ENCODE data around the gene ARHGAP33.

The ARHGAP33 gene

GRCh38 chr19:35780058-35780457 lies 4.7 kb downstream of the ARHGAP33 start:
- no peak for DNase-seq (ENCODE audit: low read depth)

GRCh38 chr19:35780717-35781116 lies 5.4 kb downstream of the ARHGAP33 start:
- DNase-seq (ENCODE audit: low read depth) = no peak

GRCh38 chr19:35781650-35782049 lies 6.3 kb downstream of the ARHGAP33 start:
- DNase-seq (ENCODE audit: low read depth) = no peak

GRCh38 chr19:35782589-35782988 lies 7.2 kb downstream of the ARHGAP33 start:
- DNase-seq (ENCODE audit: low read depth) = no peak

- no peak for DNase-seq (ENCODE audit: low read depth)
These were observed 8.4 kb downstream of the ARHGAP33 start for GRCh38 chr19:35783469-35784434.

- DNase-seq (ENCODE audit: low read depth) = no peak
These were observed 9.4 kb downstream of the ARHGAP33 start for GRCh38 chr19:35784503-35785338.

GRCh38 chr19:35785339-35785627 lies 9.9 kb downstream of the ARHGAP33 start:
- no peak for DNase-seq (ENCODE audit: low read depth)

GRCh38 chr19:35786299-35787160 lies 11.2 kb downstream of the ARHGAP33 start:
- no peak for DNase-seq (ENCODE audit: low read depth)

GRCh38 chr19:35787227-35787799 lies 11.9 kb downstream of the ARHGAP33 start:
- no peak for DNase-seq (ENCODE audit: low read depth)

DNA sequence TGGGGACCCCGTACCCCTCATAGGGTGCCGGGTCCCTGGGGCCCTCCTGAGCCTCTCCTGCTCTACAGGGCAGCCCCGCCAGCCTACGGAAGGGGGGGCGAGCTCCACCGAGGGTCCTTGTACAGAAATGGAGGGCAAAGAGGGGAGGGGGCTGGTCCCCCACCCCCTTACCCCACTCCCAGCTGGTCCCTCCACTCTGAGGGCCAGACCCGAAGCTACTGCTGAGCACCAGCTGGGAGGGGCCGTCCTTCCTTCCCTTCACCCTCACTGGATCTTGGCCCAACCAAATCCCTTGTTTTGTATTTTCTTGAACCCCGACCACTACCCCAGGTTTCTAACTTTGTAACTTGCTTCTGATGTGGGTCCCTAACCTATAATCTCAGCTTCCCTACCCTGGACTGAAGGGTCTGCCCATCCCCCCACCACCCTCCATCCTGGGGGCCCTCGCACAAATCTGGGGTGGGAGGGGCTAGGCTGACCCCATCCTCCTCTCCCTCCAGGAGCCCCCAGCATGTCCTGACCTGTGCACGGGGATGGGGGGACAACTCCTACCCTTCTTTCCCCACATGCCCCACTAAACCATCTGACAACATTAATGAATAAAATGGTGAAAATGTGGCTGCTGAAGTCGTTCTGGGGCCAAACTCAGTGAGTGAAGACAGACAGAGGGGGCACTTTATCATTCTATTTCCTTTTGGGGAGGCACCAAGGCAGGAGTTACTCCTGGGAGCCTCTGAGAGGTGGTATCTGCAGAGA lies 13.0 kb downstream of the ARHGAP33 start:
- DNase-seq (ENCODE audit: low read depth) = no peak

GRCh38 chr19:35789195-35789977 lies 14.0 kb downstream of the ARHGAP33 start:
- no peak for DNase-seq (ENCODE audit: low read depth)

DNA sequence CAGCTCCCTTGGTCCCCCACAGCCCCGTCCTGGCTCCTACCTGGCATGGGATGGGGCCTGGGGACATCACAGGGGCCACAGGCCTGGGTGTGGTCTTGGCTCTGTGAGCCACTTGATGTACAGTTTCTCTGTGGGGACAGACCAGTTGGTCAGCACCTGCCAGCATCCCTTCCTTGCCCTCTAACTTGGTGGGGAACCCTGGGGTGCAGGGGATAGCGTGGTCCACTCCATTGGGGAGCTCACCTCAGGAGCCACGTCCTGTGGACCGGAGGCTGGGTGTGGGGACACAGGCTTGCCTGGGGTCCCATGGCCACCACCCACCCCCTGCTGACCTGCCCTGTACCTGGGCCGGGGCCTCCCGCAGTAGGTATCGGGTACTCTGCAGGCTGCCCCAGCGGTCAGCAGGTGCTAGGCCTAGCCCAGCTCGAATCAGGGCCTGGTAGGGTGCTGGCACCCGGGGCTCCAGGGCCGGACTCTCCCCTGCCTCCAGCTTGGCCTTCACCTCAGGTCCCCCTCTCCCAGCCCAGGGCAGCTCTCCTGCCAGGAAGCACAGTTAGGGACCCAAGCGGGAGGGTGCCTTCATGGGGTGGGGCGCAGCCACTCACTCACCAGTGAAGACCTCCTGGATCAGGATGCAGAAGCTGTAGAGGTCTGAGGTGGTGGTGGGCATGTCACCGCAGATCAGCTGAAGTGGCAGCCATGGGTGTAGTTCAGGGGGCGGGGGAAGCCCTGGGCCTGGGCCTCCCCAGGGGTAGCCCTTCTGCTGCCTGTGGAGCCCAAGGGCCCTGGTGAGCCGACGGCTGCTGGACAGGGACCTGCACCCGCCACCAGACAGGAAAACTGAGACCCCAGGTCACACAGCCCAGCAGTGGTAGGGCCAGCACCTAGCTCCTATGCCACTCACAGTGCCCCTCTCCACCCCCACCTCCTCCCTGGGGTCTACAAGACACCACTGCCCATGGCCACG lies 14.9 kb downstream of the ARHGAP33 start:
- no peak for DNase-seq (ENCODE audit: low read depth)

DNA sequence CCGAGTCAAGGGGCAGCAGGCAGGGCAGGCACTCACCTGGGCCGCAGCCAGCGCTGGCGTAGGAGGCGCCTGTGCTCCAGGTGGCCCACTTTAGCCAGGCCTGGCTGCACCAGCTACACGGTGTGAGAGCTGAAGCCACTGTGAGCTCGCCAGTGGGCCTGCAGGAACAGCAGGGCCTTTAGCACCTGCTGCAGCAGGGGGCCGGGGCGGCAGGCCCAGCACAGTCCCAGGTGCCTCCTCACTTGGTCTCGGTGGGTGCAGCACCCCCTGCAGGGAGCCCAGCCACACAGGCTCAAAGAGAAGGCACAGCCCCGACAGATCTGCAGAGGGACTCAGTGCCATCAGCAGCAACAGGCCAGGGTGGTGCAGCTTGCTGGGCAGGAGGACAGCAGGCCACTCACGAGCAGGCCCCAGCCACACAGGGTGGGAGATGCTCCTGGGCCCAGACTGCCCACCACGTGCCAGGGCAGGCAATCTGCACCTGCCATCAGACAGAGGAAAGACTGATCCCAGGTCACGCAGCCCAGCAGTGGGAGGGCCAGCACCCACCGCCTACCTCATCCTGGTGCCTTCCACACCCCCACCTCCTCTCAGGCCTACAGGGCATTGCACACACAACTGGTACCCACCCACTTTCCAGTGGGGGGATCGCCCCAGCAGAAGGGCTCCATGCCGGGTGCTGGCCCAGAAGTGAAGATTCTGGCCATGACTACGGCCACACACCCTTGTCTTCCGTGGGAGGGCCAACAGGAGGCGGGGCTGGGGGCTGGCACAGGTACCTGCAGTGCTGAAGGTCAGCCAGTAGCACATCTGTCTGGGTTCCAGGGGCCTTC lies 15.8 kb downstream of the ARHGAP33 start:
- DNase-seq (ENCODE audit: low read depth) = no peak

- DNase-seq (ENCODE audit: low read depth) = no peak
These were observed 16.5 kb downstream of the ARHGAP33 start for GRCh38 chr19:35791814-35792279.

DNA sequence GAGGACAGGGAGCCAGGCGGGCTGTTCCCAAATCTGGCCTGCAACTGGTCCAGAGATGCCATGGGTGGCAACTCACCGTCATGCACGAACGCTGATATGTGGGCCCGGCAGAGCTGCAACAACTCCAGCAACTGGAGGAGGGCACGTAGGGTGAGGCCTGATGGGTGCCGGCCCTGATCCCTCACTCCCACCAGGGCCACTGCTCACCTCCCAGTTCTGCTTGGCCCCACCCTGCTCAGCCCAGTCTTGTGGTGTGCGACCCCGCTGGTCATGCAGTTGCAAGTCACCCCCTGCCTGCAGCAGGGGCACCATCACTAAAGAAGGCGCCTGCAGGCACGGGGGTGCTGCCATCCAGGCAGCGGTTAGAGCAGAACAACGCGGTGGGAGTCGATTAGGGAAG lies 16.9 kb downstream of the ARHGAP33 start:
- DNase-seq (ENCODE audit: low read depth) = no peak

DNA sequence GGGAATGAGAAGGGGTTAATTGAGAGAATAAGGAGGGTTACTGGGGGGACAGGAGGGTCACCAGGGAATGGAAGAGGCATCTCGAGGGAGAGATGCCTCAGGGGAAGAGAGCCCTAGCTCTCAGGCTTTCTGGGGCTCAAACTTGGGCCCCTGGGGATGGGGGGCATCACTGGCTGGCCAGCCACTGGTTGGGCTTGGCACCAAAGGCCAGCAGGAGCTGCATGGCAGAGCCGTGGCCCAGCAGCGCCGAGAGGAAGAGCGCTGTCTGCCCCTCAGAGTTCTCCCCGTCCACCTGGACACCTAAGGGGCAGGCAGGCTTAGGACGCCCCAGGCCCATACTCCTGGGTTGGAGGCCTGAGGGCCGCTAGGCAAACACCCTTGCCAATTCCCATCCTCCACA lies 17.5 kb downstream of the ARHGAP33 start:
- no peak for DNase-seq (ENCODE audit: low read depth)

DNA sequence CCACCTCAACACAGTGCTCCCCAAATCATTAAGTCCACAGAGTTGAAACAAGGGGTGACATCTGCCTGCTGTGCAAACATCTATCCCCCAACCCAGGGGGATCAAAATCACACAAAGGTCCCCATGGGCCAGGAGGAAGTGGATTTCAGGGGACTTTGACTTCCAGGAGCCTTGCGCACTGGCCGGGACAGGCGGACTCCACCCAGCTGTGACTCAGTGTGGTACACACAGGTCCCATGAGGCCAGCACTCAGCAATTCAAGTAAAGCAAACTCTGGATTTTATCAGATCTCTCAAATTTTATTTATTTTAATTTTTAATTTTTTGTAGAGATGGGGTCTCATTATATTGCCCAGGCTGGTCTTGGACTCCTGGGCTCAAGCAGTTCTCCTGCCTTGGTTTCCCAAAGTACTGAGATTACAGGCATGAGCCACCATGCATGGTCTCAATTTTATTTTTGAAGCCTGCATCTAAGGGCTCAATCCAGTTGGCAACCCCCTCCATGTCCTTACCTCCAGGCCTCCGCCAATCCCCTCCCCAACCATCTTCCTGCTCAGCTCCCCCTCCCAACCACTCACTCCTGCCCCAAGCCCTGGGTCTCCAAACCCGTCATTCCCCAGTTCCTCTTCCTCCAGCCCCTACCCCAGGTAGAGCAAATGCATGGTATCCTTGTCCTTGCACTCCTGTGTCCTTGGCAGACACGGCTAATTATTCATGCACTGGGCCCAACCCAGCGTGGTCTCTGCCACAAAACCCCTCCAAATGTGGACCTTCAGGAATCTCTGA lies 18.2 kb downstream of the ARHGAP33 start:
- no peak for DNase-seq (ENCODE audit: low read depth)

Measured in GM04504 (cell line).